A549 (cell line): ENCODE data around the gene CPE. TPM values are rescaled to one million over a fixed set of nuclear protein-coding genes. Genes with fewer than 3 reads are reported as not detected.

Experiments
- ATAC-seq, 2 experiments: fragments of 200-7000 bp in 1 of 2; fragments of >200 bp in 1 of 2; cut with Nextera tagmentation in 1 of 2; cut with Tn5 transposase in 1 of 2; 3 replicates each; pipeline versions ENCODE4 v1.8.0 to v1.9.1; 2018 to 2020; ENCODE audit warnings: mild to moderate bottlenecking in 1 of 2, moderate library complexity in 1 of 2
- CTCF ChIA-PET: fragments of 300-600 bp; sonication (Branson Sonifier 250); formaldehyde crosslinking; extraction: SDS; loops from one replicate; lab custom pipeline; 2021; ENCODE audit warnings: antibody characterized with exemption, inconsistent platforms; lab: Yijun Ruan, JAX
- POLR2A ChIA-PET: fragments of 350-600 bp; formaldehyde crosslinking; extraction: SDS; loops from one replicate; lab custom pipeline; 2021; ENCODE audit warnings: antibody characterized with exemption, inconsistent platforms; lab: Yijun Ruan, JAX
- DNase-seq, 2 experiments: peaks; one replicate each; pipeline versions ENCODE4 v3.0.0 to v3.0.0-alpha.2; 2011 to 2016; ENCODE audit warnings: low read depth in 1 of 2, low spot score in 1 of 2
- FAIRE-seq: peaks from 2 replicates; lab custom pipeline; 2011; peaks lifted over from hg19 to GRCh38; lab: Jason Lieb, UNC
- H3K27ac ChIP-seq, 2 experiments: fragments of >200 bp; sonication (Bioruptor Twin); formaldehyde crosslinking; 3 replicates each; pipeline ENCODE4 v1.5.1; 2016 to 2017
- H3K4me1 ChIP-seq: fragments of >200 bp; sonication (Bioruptor Twin); formaldehyde crosslinking; 3 replicates; pipeline ENCODE4 v1.6.1; 2016
- H3K4me2 ChIP-seq: fragments of >200 bp; sonication (Bioruptor Twin); formaldehyde crosslinking; 3 replicates; pipeline ENCODE4 v1.6.1; 2016
- H3K4me3 ChIP-seq: fragments of >200 bp; sonication (Bioruptor Twin); formaldehyde crosslinking; 3 replicates; pipeline ENCODE4 v1.5.1; 2016
- H3K9me3 ChIP-seq: fragments of >200 bp; sonication (Bioruptor Twin); formaldehyde crosslinking; 3 replicates; pipeline ENCODE4 v1.6.1; 2016
- CBX2 ChIP-seq: fragments of 200-600 bp; sonication (generic); IDR thresholded peaks from 2 replicates; pipeline ENCODE4 v1.6.1; 2016; ENCODE audit warnings: low read depth, mild to moderate bottlenecking, borderline replicate concordance
- CHD2 ChIP-seq: fragments of 150-350 bp; IDR thresholded peaks from 2 replicates; pipeline ENCODE4 v1.6.1; 2014; ENCODE audit warnings: low read length; ENCODE audit not compliant: partially characterized antibody
- CHD4 ChIP-seq: fragments of 200-600 bp; sonication (generic); IDR thresholded peaks from 2 replicates; pipeline ENCODE4 v1.6.1; 2016; ENCODE audit warnings: antibody characterized with exemption, mild to moderate bottlenecking, borderline replicate concordance
- E2F6 ChIP-seq: IDR thresholded peaks from 2 replicates; pipeline ENCODE4 v1.6.1; 2012; ENCODE audit warnings: low read depth, borderline replicate concordance
- FOSB ChIP-seq: fragments of 250-450 bp; sonication (Bioruptor Pico); IDR thresholded peaks from 2 replicates; pipeline ENCODE4 v1.5.0; 2020; ENCODE audit warnings: mild to moderate bottlenecking, moderate library complexity
- HDAC2 ChIP-seq: fragments of 200-600 bp; sonication (generic); IDR thresholded peaks from 2 replicates; pipeline ENCODE4 v1.6.1; 2016
- HES2 ChIP-seq: fragments of >200 bp; sonication (Bioruptor Twin); formaldehyde crosslinking; IDR thresholded peaks from 2 replicates; pipeline ENCODE4 v1.6.1; 2016
- HOXB13 ChIP-seq: fragments of 250-450 bp; sonication (Bioruptor Pico); IDR thresholded peaks from 2 replicates; pipeline ENCODE4 v1.5.0; 2020; ENCODE audit warnings: low read depth, mild to moderate bottlenecking, moderate library complexity
- HOXB5 ChIP-seq: fragments of 250-450 bp; sonication (Bioruptor Pico); IDR thresholded peaks from 2 replicates; pipeline ENCODE4 v1.5.0; 2020; ENCODE audit warnings: mild to moderate bottlenecking, moderate library complexity
- JUNB ChIP-seq: fragments of >200 bp; sonication (Bioruptor Twin); formaldehyde crosslinking; IDR thresholded peaks from 2 replicates; pipeline ENCODE4 v1.6.1; 2016
- KDM5A ChIP-seq: fragments of 200-600 bp; sonication (generic); IDR thresholded peaks from 2 replicates; pipeline ENCODE4 v1.6.1; 2016; ENCODE audit warnings: antibody characterized with exemption, mild to moderate bottlenecking
- MAZ ChIP-seq: fragments of 150-350 bp; IDR thresholded peaks from 2 replicates; pipeline ENCODE4 v1.6.1; 2014; ENCODE audit warnings: antibody characterized with exemption, low read depth, low read length, borderline replicate concordance
- MYC ChIP-seq: IDR thresholded peaks from 2 replicates; pipeline ENCODE4 v1.6.1; 2012; ENCODE audit warnings: mild to moderate bottlenecking, inconsistent platforms, low read length, improper control_type of control experiment, borderline replicate concordance
- NFE2L2 ChIP-seq: fragments of 150-350 bp; conservative IDR thresholded peaks from 2 replicates; pipeline ENCODE4 v1.6.1; 2014; ENCODE audit warnings: low read length
- PHF8 ChIP-seq: fragments of 200-600 bp; sonication (generic); IDR thresholded peaks from 2 replicates; pipeline ENCODE4 v1.6.1; 2016; ENCODE audit warnings: low read depth, mild to moderate bottlenecking, antibody characterized with exemption, moderate library complexity, borderline replicate concordance
- POLR2AphosphoS2 ChIP-seq: conservative IDR thresholded peaks from 2 replicates; pipeline ENCODE4 v1.6.1; 2012; ENCODE audit warnings: low read length, improper control_type of control experiment, inconsistent platforms
- RAD21 ChIP-seq, 2 experiments: fragments of >200 bp in 1 of 2; sonication (Bioruptor Twin) in 1 of 2; formaldehyde crosslinking in 1 of 2; IDR thresholded peaks in 1 of 2; conservative IDR thresholded peaks in 1 of 2; 2 replicates in 1 of 2; 3 replicates in 1 of 2; pipeline ENCODE4 v1.6.1; 2012 to 2018; ENCODE audit warnings: inconsistent platforms in 1 of 2
- RCOR1 ChIP-seq: fragments of 150-350 bp; IDR thresholded peaks from 2 replicates; pipeline ENCODE4 v1.6.1; 2014; ENCODE audit warnings: antibody characterized with exemption, low read length, low read depth
- RFX5 ChIP-seq: fragments of 450-650 bp; IDR thresholded peaks from 2 replicates; pipeline ENCODE4 v1.7.1; 2014; ENCODE audit warnings: antibody characterized with exemption, mild to moderate bottlenecking, moderate library complexity
- RNF2 ChIP-seq: fragments of 200-600 bp; sonication (generic); IDR thresholded peaks from 2 replicates; pipeline ENCODE4 v1.6.1; 2016; ENCODE audit warnings: low read depth, mild to moderate bottlenecking, antibody characterized with exemption, moderate library complexity, borderline replicate concordance
- SMC3 ChIP-seq: fragments of >200 bp; sonication (Bioruptor Twin); formaldehyde crosslinking; IDR thresholded peaks from 3 replicates; pipeline ENCODE4 v1.6.1; 2018; ENCODE audit warnings: inconsistent platforms
- SREBF2 ChIP-seq: fragments of 450-650 bp; IDR thresholded peaks from 2 replicates; pipeline ENCODE4 v1.6.1; 2014; ENCODE audit warnings: mild to moderate bottlenecking, moderate library complexity
- USF2 ChIP-seq: fragments of 450-650 bp; IDR thresholded peaks from 2 replicates; pipeline ENCODE4 v1.6.1; 2014; ENCODE audit warnings: antibody characterized with exemption
- ZC3H11A ChIP-seq: fragments of 450-650 bp; IDR thresholded peaks from 2 replicates; pipeline ENCODE4 v1.6.1; 2014; ENCODE audit warnings: antibody characterized with exemption, mild to moderate bottlenecking
- ZFP36 ChIP-seq: fragments of 450-650 bp; IDR thresholded peaks from 2 replicates; pipeline ENCODE4 v1.6.1; 2014; ENCODE audit warnings: borderline replicate concordance; ENCODE audit not compliant: partially characterized antibody
- ZSCAN20 ChIP-seq: fragments of 250-450 bp; sonication (Bioruptor Pico); IDR thresholded peaks from 2 replicates; pipeline ENCODE4 v1.8.0; 2022; ENCODE audit warnings: mild to moderate bottlenecking, moderate library complexity
- WGBS: methylation state at CpG from one replicate; pipeline ENCODE4 v1.1.6; 2017; ENCODE audit errors: missing lambda C conversion rate; 5-methylcytosine and 5-hydroxymethylcytosine counted together
- polyA plus RNA-seq, 4 experiments: library from polyadenylated mRNA; depleted of rRNA in 3 of 4; stranded (reverse); fragments of >200 nt; fragmentation: RNase III in 1 of 4; extraction: RNeasy Plus Mini Kit Qiagen cat#74134 plus additional on column Dnase treatment in 1 of 4; gene quantifications; 2 replicates in 3 of 4; 3 replicates in 1 of 4; pipeline ENCODE4 v1.2.3, GENCODE V29; 2011 to 2017
- small RNA-seq, 6 experiments: library from RNA; depleted of rRNA; stranded (forward); fragments of <200 nt; gene quantifications; one replicate each; pipeline ENCODE3, GENCODE V24; 2012

CPE gene
- polyA plus RNA-seq, 2 of the 4 experiments (the other 2 are of a cell fraction), result 1.6 to 1.9 TPM

GRCh38 chr4:165540206-165540830 is 161.5 kb downstream of the CPE start (continued):
- TF ChIP-seq CHD2, result no peak

GRCh38 chr4:165541851-165542459 is 163.1 kb downstream of the CPE start:
- ChIA-PET POLR2A (no interaction called here), CTCF (interaction anchor here (1.5 to 1.6 kb wide), 2 partner anchors 48 to 129 kb away, joined by 3 to 5 read pairs; no protein-coding TSS in a partner anchor)
- ATAC-seq (no peak), FAIRE-seq (no peak), DNase-seq (no peak)
- TF ChIP-seq RNF2, result no peak
- no peak for TF ChIP-seq POLR2AphosphoS2
- no peak for TF ChIP-seq HOXB13 (CRISPR knock-in tag)
- no peak for TF ChIP-seq ZSCAN20 (CRISPR knock-in tag)
- TF ChIP-seq SREBF2, result no peak
- TF ChIP-seq MAZ, result no peak
- no peak for TF ChIP-seq USF2
- TF ChIP-seq CBX2, result no peak
- no peak for TF ChIP-seq JUNB
- TF ChIP-seq PHF8, result no peak
- TF ChIP-seq ZC3H11A, result no peak
- TF ChIP-seq RAD21 (conservative IDR thresholded peaks at IDR 0.05 in 1 of 2, IDR thresholded peaks at IDR 0.05 in 1 of 2), result no peak
- Histone ChIP-seq H3K4me1 (no peaks in the 10 kb centered on the region), H3K9me3 (no peaks in the 10 kb centered on the region), H3K4me3 (no peak overlapping the region), H3K27ac (no peak overlapping the region), H3K4me2 (no peak overlapping the region)
- WGBS, result 61% methylated on average over 10 of the region's 10 CpGs

- 52% methylated on average over 2 of the region's 2 CpGs for WGBS
- no peaks in the 10 kb centered on the region for H3K4me1 ChIP-seq
- ATAC-seq, result no peak
- no peak overlapping the region for H3K4me3 ChIP-seq
- ChIA-PET CTCF (interaction anchor here (1.5 to 1.6 kb wide), 2 partner anchors 49 to 128 kb away, joined by 3 to 5 read pairs; no protein-coding TSS in a partner anchor), POLR2A (no interaction called here)
- no peak for TF ChIP-seq CHD2
- no peak for TF ChIP-seq POLR2AphosphoS2
- TF ChIP-seq HOXB5 (CRISPR knock-in tag), result no peak
- TF ChIP-seq SREBF2, result no peak
- TF ChIP-seq RCOR1, result no peak
- TF ChIP-seq CHD4, result no peak
- TF ChIP-seq MYC, result no peak
- no peak for TF ChIP-seq ZFP36
- no peak for TF ChIP-seq KDM5A
- TF ChIP-seq HES2, result no peak
- no peak for TF ChIP-seq E2F6
- no peak for TF ChIP-seq SMC3
- TF ChIP-seq RFX5, result no peak
- no peak for TF ChIP-seq FOSB (CRISPR knock-in tag)
- TF ChIP-seq HDAC2, result no peak
- TF ChIP-seq NFE2L2, result no peak
- TF ChIP-seq ZC3H11A, result no peak
- no peak overlapping the region for H3K27ac ChIP-seq
- no peaks in the 10 kb centered on the region for H3K9me3 ChIP-seq
- H3K4me2 ChIP-seq, result no peak overlapping the region
- DNase-seq, result no peak
- no peak for FAIRE-seq
These were observed 163.7 kb downstream of the CPE start for GRCh38 chr4:165542476-165542875.

Small RNA genes lying within 50 kb of the gene (small RNA-seq; reads per million reads assigned to genes)
- gene MIR578 (0 reads per million in 6 experiments), gene SCGB1D5P (0 reads per million in 6 experiments)

Other genes with a start within 250 kb of the CPE start
- gene KLHL2, start 171.4 kb upstream of the CPE start, polyA plus RNA-seq (2011; rRNA removed), result 17.3 and 21.6 TPM in 2 replicates
- gene KLHL2, start 171.4 kb upstream of the CPE start, polyA plus RNA-seq (2017; fragmentation: RNase III; extraction: RNeasy Plus Mini Kit Qiagen cat#74134 plus additional on column Dnase treatment), result 10.7 to 13.6 TPM (median 12.2 TPM) in 3 replicates
- gene MSMO1, start 51.3 kb upstream of the CPE start, polyA plus RNA-seq (2011; rRNA removed), result 26.4 and 32.3 TPM in 2 replicates
- 21.3 to 37.2 TPM (median 32.3 TPM) in 3 replicates for gene MSMO1, start 51.3 kb upstream of the CPE start, polyA plus RNA-seq (2017; fragmentation: RNase III; extraction: RNeasy Plus Mini Kit Qiagen cat#74134 plus additional on column Dnase treatment)